OCI-LY7 (cell line): ENCODE measurements around the gene C19orf25. TPM values are rescaled to one million over a fixed set of nuclear protein-coding genes. Genes with fewer than 3 reads are reported as not detected.

Experiments used
- BruUV-seq: library from RNA; stranded (reverse); fragments of 400-500 nt; replicated peaks from 2 replicates; lab custom pipeline; 2021; lab: Mats Ljungman, UMichigan
- CTCF ChIA-PET: fragments of 300-600 bp; sonication (Branson Sonifier 250); formaldehyde crosslinking; loops from one replicate; lab custom pipeline; 2022; ENCODE audit warnings: antibody characterized with exemption; ENCODE audit not compliant: unreplicated experiment; lab: Charles Lee
- POLR2A ChIA-PET: fragments of 300-600 bp; sonication (Branson Sonifier 250); formaldehyde crosslinking; loops from one replicate; lab custom pipeline; 2022; ENCODE audit warnings: antibody characterized with exemption; lab: Charles Lee
- DNase-seq: peaks from one replicate; pipeline ENCODE4 v3.0.0-alpha.2; 2015; ENCODE audit warnings: low spot score
- H2AFZ ChIP-seq: fragments of 200-600 bp; sonication (generic), shearing (Covaris generic); 2 replicates; pipeline ENCODE4 v1.6.1; 2014; ENCODE audit warnings: mild to moderate bottlenecking, antibody characterized with exemption, low read length, moderate library complexity
- H3K27ac ChIP-seq: fragments of 200-600 bp; sonication (generic); 2 replicates; pipeline ENCODE4 v1.5.1; 2014; ENCODE audit warnings: mixed run types, low read depth, mild to moderate bottlenecking, moderate library complexity, low read length, inconsistent platforms; ENCODE audit not compliant: poor library complexity, severe bottlenecking
- H3K36me3 ChIP-seq: fragments of 200-600 bp; sonication (generic); 2 replicates; pipeline ENCODE4 v1.6.1; 2014; ENCODE audit warnings: mild to moderate bottlenecking, antibody characterized with exemption, low read length, moderate library complexity, mixed read lengths; ENCODE audit not compliant: insufficient read depth
- H3K4me1 ChIP-seq: fragments of 200-600 bp; sonication (generic); 2 replicates; pipeline ENCODE4 v1.5.1; 2014; ENCODE audit warnings: mild to moderate bottlenecking, low read length; ENCODE audit not compliant: insufficient read depth, poor library complexity, severe bottlenecking
- H3K4me2 ChIP-seq: fragments of 200-600 bp; sonication (generic); 2 replicates; pipeline ENCODE4 v1.6.1; 2014; ENCODE audit warnings: mild to moderate bottlenecking, low read length
- H3K4me3 ChIP-seq: fragments of 200-600 bp; sonication (generic); 2 replicates; pipeline ENCODE4 v1.5.1; 2014; ENCODE audit warnings: mild to moderate bottlenecking, low read depth, low read length; ENCODE audit not compliant: poor library complexity, severe bottlenecking
- H3K79me2 ChIP-seq: fragments of 200-600 bp; sonication (generic); 2 replicates; pipeline ENCODE4 v1.6.1; 2016; ENCODE audit warnings: low read depth, mild to moderate bottlenecking, low read length, moderate library complexity, mixed read lengths; ENCODE audit not compliant: insufficient read depth
- H3K9me2 ChIP-seq: fragments of 200-600 bp; sonication (generic); 2 replicates; pipeline ENCODE4 v1.6.1; 2016; ENCODE audit warnings: mild to moderate bottlenecking, low read length, mixed read lengths; ENCODE audit not compliant: insufficient read depth
- H3K9me3 ChIP-seq: fragments of 200-600 bp; sonication (generic); 2 replicates; pipeline ENCODE4 v1.6.1; 2014; ENCODE audit warnings: mild to moderate bottlenecking, mixed run types, low read length, mixed read lengths
- H4K20me1 ChIP-seq: fragments of 200-600 bp; sonication (generic); 2 replicates; pipeline ENCODE4 v1.6.1; 2014; ENCODE audit warnings: mild to moderate bottlenecking, antibody characterized with exemption, low read length, moderate library complexity, mixed read lengths; ENCODE audit not compliant: insufficient read depth
- CTCF ChIP-seq: fragments of 200-600 bp; sonication (generic); conservative IDR thresholded peaks from 2 replicates; pipeline ENCODE4 v1.5.1; 2014; ENCODE audit warnings: mild to moderate bottlenecking, antibody characterized with exemption, low read length, moderate library complexity, mixed read lengths
- EZH2phosphoT487 ChIP-seq: fragments of 200-600 bp; sonication (generic); IDR thresholded peaks from 2 replicates; pipeline ENCODE4 v1.6.1; 2018; ENCODE audit warnings: low read depth, borderline replicate concordance, mild to moderate bottlenecking, mixed run types, antibody characterized with exemption, low read length, moderate library complexity, mixed read lengths
- intact Hi-C: fragments of 100-400 bp; cut with micrococcal nuclease; formaldehyde crosslinking; loops from one replicate; pipeline ENCODE4 v1.10.0; 2022; ENCODE audit not compliant: unreplicated experiment
- total RNA-seq, 2 experiments: library from RNA; depleted of rRNA in 1 of 2; stranded (reverse); fragments of >200 nt in 1 of 2; shearing (Covaris generic) in 1 of 2; gene quantifications; 2 replicates each; pipeline ENCODE4 v1.2.3, GENCODE V29; 2014 to 2022

The C19orf25 gene
- total RNA-seq, 2 experiments from 2014 or later: 45.6 to 58.6 TPM

- no peak overlapping the region; the same call in 1 of the 2 replicates for H2AFZ ChIP-seq
- peak overlapping the region; percentile 60 for H3K4me3 ChIP-seq
- no TSS peak for BruUV-seq
- peaks cover 31% of the 10 kb centered on the region for H3K36me3 ChIP-seq
- peak; percentile 87 for TF ChIP-seq CTCF
- TF ChIP-seq EZH2phosphoT487: no peak
- peak overlapping the region; percentile 64 for H3K27ac ChIP-seq
- peaks cover 12% of the 10 kb centered on the region; the same call in 1 of the 2 replicates for H3K79me2 ChIP-seq
- no peaks in the 10 kb centered on the region for H3K9me3 ChIP-seq
- H3K4me2 ChIP-seq: peak overlapping the region; percentile 75
- peaks cover 37% of the 10 kb centered on the region for H3K4me1 ChIP-seq
- intact Hi-C loops: loop anchor here (2.0 kb wide), 1 partner anchor 33 kb away; the partner anchor contains the start of gene C19orf25
- peak; percentile 80 for DNase-seq
- ChIA-PET POLR2A (no interaction called here), CTCF (no interaction called here)
- no peaks in the 10 kb centered on the region for H3K9me2 ChIP-seq
- H4K20me1 ChIP-seq: peaks cover 13% of the 10 kb centered on the region
These were observed 33.7 kb downstream of the C19orf25 start for GRCh38 chr19:1445185-1445931.

GRCh38 chr19:1441677-1442438, 37.2 kb downstream of the C19orf25 start:
- intact Hi-C loops: no loop called here
- no peak overlapping the region for H2AFZ ChIP-seq
- H3K4me2 ChIP-seq: no peak overlapping the region
- H3K79me2 ChIP-seq: peaks cover 34% of the 10 kb centered on the region
- H3K9me3 ChIP-seq: no peaks in the 10 kb centered on the region
- no peaks in the 10 kb centered on the region for H3K9me2 ChIP-seq
- CTCF ChIA-PET: no interaction called here
- DNase-seq: no peak
- peaks cover 18% of the 10 kb centered on the region for H4K20me1 ChIP-seq
- H3K27ac ChIP-seq: no peak overlapping the region
- no peak overlapping the region for H3K4me3 ChIP-seq
- TF ChIP-seq CTCF (no peak), EZH2phosphoT487 (no peak)
- H3K4me1 ChIP-seq: peaks cover 44% of the 10 kb centered on the region
- BruUV-seq: no TSS peak
- peaks cover 52% of the 10 kb centered on the region for H3K36me3 ChIP-seq
- POLR2A ChIA-PET: no interaction called here
